Spinal cord (tissue), 10 donors: ENCODE results near the gene TBC1D22A. TPM values are rescaled to one million over a fixed set of nuclear protein-coding genes. Genes with fewer than 3 reads are reported as not detected.
A peak's percentile ranks its signal among the peaks of the same experiment; 100 is the strongest.

Experiments
- DNase-seq, 6 donors: peaks; one replicate each; pipeline versions ENCODE4 v3.0.0 to v3.0.0-alpha.2; 2013 to 2015; ENCODE audit warnings: low spot score in 6 of 6, low read depth in 4 of 6
- H3K27ac ChIP-seq: one replicate; pipeline ENCODE4 v1.5.1; 2013; ENCODE audit warnings: low read depth, low read length, control low read depth
- H3K27me3 ChIP-seq: one replicate; pipeline ENCODE4 v1.6.1; 2013; ENCODE audit warnings: low read length; ENCODE audit not compliant: control insufficient read depth, insufficient read depth
- H3K36me3 ChIP-seq: one replicate; pipeline ENCODE4 v1.6.1; 2013; ENCODE audit warnings: low read length; ENCODE audit not compliant: control insufficient read depth, insufficient read depth
- H3K4me1 ChIP-seq: one replicate; pipeline ENCODE4 v1.6.1; 2013; ENCODE audit warnings: low read length; ENCODE audit not compliant: control insufficient read depth, insufficient read depth
- H3K4me3 ChIP-seq: one replicate; pipeline ENCODE4 v1.5.1; 2013; ENCODE audit warnings: low read depth, low read length, control low read depth
- H3K9me3 ChIP-seq: one replicate; pipeline ENCODE4 v1.6.1; 2013; ENCODE audit warnings: low read length; ENCODE audit not compliant: control insufficient read depth, insufficient read depth
- WGBS: methylation state at CpG from one replicate; pipeline ENCODE4 v1.1.5; 2013; ENCODE audit warnings: missing lambda C conversion rate; ENCODE audit not compliant: insufficient coverage; 5-methylcytosine and 5-hydroxymethylcytosine counted together
- polyA plus RNA-seq, 2 donors: library from polyadenylated mRNA; unstranded; fragments of 120-200 nt; gene quantifications; one replicate each; pipeline ENCODE4 v1.2.1, GENCODE V29; 2013; ENCODE audit not compliant: insufficient read length in 2 of 2
- total RNA-seq, 2 donors: library from RNA; depleted of rRNA in 1 of 2; stranded (reverse); fragments of 120-200 nt in 1 of 2; fragments of >200 nt in 1 of 2; gene quantifications; one replicate each; pipeline versions ENCODE4 v1.2.3 to v1.2.4, GENCODE V29; 2013 to 2014
- donor health status: healthy.

TBC1D22A gene
- total and polyA plus RNA-seq, 4 donors = 7.1 to 14.6 (median 10.8) TPM

- Histone ChIP-seq H3K9me3 (no peaks in the 10 kb centered on the region), H3K36me3 (no peaks in the 10 kb centered on the region), H3K4me1 (peaks cover 26% of the 10 kb centered on the region), H3K27me3 (no peaks in the 10 kb centered on the region), H3K4me3 (no peak overlapping the region), H3K27ac (no peak overlapping the region)
- peak in 1 of 6 donors; percentile 68 for DNase-seq
- 74% methylated on average over 4 of the region's 11 CpGs for WGBS
These were observed 326.2 kb downstream of the TBC1D22A start for GRCh38 chr22:47088480-47089158.

DNA sequence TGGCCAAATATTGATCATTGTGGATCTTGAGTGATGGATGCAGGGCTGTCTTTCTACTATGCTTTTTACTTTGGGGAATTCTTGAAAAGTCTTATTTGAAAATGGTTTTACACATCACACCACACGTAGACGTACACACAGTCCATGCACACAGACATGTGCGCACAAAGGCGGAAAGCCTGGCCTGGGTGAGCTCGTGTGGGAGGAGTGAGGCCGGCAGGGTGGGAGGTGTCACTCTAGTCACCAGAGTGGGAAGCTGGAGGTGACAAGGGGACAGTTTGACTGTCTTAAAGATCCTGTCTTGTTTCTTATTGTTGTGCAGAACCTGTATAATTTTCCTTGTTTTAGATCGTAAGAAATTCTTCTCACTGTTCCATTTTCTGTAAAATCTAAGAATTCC lies 326.9 kb downstream of the TBC1D22A start:
- Histone ChIP-seq H3K4me1 (peaks cover 26% of the 10 kb centered on the region), H3K27ac (no peak overlapping the region), H3K27me3 (no peaks in the 10 kb centered on the region), H3K9me3 (no peaks in the 10 kb centered on the region), H3K36me3 (no peaks in the 10 kb centered on the region), H3K4me3 (no peak overlapping the region)
- DNase-seq = no peak
- 77% methylated on average over 2 of the region's 7 CpGs for WGBS

- H3K27ac ChIP-seq = no peak overlapping the region
- H3K4me1 ChIP-seq = peaks cover 26% of the 10 kb centered on the region
- peak overlapping the region; percentile 43 for H3K4me3 ChIP-seq
- no peak for DNase-seq
- no peaks in the 10 kb centered on the region for H3K27me3 ChIP-seq
- WGBS = 66% methylated on average over 14 of the region's 21 CpGs
- H3K9me3 ChIP-seq = no peaks in the 10 kb centered on the region
- H3K36me3 ChIP-seq = no peaks in the 10 kb centered on the region
These were observed 327.5 kb downstream of the TBC1D22A start for GRCh38 chr22:47089796-47090460.

DNA sequence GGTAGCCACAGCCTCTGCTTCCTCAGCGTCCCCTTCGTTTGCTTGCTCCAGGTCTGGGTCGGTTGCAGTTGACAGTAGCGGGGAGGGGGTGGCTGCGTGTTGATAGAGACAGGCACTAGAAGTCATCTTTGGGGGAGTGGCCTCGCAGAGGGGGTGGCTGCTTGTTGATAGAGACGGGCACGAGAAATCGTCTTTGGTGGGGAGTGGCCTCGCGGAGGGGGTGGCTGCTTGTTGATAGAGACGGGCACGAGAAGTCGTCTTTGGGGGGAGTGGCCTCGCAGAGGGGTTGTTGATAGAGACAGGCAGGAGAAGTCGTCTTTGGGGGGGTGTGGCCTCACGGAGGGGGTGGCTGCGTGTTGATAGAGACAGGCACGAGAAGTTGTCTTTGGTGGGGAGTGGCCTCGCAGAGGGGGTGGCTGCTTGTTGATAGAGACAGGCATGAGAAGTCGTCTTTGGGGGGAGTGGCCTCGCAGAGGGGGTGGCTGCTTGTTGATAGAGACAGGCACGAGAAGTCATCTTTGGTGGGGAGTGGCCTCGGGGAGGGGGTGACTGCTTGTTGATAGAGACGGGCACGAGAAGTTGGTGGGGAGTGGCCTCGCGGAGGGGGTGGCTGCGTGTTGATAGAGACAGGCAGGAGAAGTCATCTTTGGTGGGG lies 328.3 kb downstream of the TBC1D22A start:
- peak in 1 of 6 donors; percentile 37 for DNase-seq
- Histone ChIP-seq H3K36me3 (no peaks in the 10 kb centered on the region), H3K4me1 (peaks cover 26% of the 10 kb centered on the region), H3K27ac (no peak overlapping the region), H3K27me3 (no peaks in the 10 kb centered on the region), H3K9me3 (no peaks in the 10 kb centered on the region), H3K4me3 (peak overlapping the region; percentile 43)
- WGBS = 5% methylated on average over 25 of the region's 29 CpGs

- H3K4me3 ChIP-seq = peak overlapping the region; percentile 43
These were observed 328.8 kb downstream of the TBC1D22A start for GRCh38 chr22:47091246-47091651.

GRCh38 chr22:47091921-47092700 lies 329.7 kb downstream of the TBC1D22A start:
- no peak overlapping the region for H3K4me3 ChIP-seq
- no peaks in the 10 kb centered on the region for H3K36me3 ChIP-seq
- 90% methylated on average over 8 of the region's 16 CpGs for WGBS
- peaks cover 26% of the 10 kb centered on the region for H3K4me1 ChIP-seq
- no peak overlapping the region for H3K27ac ChIP-seq
- no peak for DNase-seq
- no peaks in the 10 kb centered on the region for H3K9me3 ChIP-seq
- H3K27me3 ChIP-seq = no peaks in the 10 kb centered on the region

More at GRCh38 chr22:47091246-47091651, 328.8 kb downstream of the TBC1D22A start:
- no peaks in the 10 kb centered on the region for H3K36me3 ChIP-seq
- H3K27ac ChIP-seq = no peak overlapping the region
- DNase-seq = no peak
- peaks cover 26% of the 10 kb centered on the region for H3K4me1 ChIP-seq
- H3K27me3 ChIP-seq = no peaks in the 10 kb centered on the region
- no peaks in the 10 kb centered on the region for H3K9me3 ChIP-seq
- 14% methylated on average over 17 of the region's 21 CpGs for WGBS

DNA sequence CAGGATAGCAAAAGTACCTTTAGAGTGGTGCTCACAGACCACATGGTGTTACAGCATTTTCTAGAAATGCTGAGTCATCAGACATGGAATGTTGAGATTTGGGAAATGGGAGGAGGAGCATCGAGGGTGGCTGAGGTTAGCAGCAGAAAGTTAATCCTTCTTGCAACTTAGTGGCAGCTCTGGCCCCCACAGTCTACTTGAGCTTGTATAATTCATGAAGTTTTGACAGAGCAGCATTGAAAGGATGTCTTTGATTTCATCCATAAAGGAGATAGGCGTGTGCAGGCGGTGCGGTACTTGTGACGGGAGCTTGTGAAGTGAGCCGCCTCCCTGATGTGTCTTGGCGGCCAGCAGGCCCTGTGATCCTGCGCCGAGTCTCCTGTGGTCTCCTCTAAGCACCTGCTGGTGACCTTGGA lies 330.5 kb downstream of the TBC1D22A start:
- H3K4me1 ChIP-seq = peaks cover 26% of the 10 kb centered on the region
- H3K9me3 ChIP-seq = no peaks in the 10 kb centered on the region
- H3K36me3 ChIP-seq = no peaks in the 10 kb centered on the region
- no peak overlapping the region for H3K27ac ChIP-seq
- 79% methylated on average over 6 of the region's 9 CpGs for WGBS
- DNase-seq = no peak
- H3K4me3 ChIP-seq = no peak overlapping the region
- no peaks in the 10 kb centered on the region for H3K27me3 ChIP-seq

DNA sequence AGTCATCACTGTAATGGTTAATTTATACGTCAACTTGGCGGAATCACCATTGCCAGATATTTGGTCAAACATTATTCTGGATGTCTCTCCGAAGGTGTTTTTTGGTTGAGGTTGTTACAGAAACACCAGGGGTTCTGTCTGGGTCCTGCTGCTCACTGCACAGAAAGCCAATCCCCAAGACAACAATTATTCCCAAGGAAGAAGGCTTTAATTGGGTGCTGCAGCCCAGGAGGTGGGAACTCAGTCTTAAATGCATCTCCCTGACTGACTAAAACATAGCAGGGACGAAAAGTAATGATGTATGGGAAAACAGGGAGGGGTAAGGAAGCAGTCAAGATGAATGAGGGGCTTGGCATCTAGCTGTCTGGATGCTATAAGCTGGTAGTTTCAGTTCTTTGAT lies 331.3 kb downstream of the TBC1D22A start:
- H3K27ac ChIP-seq = no peak overlapping the region
- no CpG with 5 or more reads among the region's 4 CpGs for WGBS

GRCh38 chr22:47094861-47095330 lies 332.4 kb downstream of the TBC1D22A start:
- H3K27me3 ChIP-seq = no peaks in the 10 kb centered on the region
- no peak for DNase-seq

More for the DNA sequence above, 331.3 kb downstream of the TBC1D22A start:
- DNase-seq = no peak
- H3K4me1 ChIP-seq = peaks cover 26% of the 10 kb centered on the region
- no peaks in the 10 kb centered on the region for H3K27me3 ChIP-seq
- no peak overlapping the region for H3K4me3 ChIP-seq
- H3K9me3 ChIP-seq = no peaks in the 10 kb centered on the region
- no peaks in the 10 kb centered on the region for H3K36me3 ChIP-seq

More at GRCh38 chr22:47094861-47095330, 332.4 kb downstream of the TBC1D22A start:
- Histone ChIP-seq H3K9me3 (no peaks in the 10 kb centered on the region), H3K27ac (no peak overlapping the region), H3K36me3 (peaks cover 1% of the 10 kb centered on the region), H3K4me3 (no peak overlapping the region), H3K4me1 (peaks cover 27% of the 10 kb centered on the region)
- WGBS = 87% methylated on average over 5 of the region's 8 CpGs
